Measurements from ENCODE around the gene BPGM.
A peak's percentile ranks its signal among the peaks of the same experiment; 100 is the strongest.

BPGM gene

DNA sequence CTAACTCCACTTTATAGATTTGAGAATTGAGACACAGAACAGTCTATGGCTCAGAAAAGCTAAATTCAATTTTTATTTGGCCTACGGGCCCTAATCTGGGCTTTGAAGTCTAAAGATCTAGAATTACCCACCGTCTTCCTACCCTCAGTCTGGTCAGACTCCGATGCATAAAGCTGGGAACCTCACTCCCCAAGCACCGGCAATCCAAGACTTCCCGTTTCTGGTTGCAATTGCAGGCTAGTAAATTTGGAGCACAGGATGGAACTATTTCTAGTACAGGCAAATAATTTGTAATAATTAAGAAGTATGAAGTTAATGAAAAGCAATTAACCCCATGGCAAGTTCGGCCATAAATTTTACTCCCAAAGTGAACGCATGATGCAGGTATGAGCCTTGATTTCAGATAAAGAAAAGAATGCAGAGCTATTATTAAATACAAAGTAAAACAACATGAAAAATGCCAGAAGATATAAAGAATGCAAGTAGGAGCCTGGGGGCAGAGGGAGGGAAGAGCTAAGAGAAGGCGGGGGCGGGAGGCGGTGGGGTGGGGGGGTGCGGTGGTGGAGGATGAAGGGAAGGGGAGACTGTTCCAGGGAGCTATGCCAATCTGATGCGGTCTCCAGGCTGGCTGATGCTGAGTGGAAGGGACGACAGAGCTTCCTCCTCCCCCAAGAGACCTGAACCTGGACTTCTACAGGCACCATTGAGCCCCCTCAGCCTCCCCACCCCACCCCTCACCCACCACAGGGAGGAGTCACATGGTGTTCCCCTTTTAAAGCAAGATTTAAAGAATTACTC is 45.1 kb downstream of the BPGM start:
- Histone ChIP-seq H3K36me3 (ENCODE audit: control insufficient read depth, insufficient read depth, low read length) (no peaks in the 10 kb centered on the region), H3K27me3 (ENCODE audit: control insufficient read depth, insufficient read depth, low read length) (no peaks in the 10 kb centered on the region), H3K27ac (no peak overlapping the region), H2AFZ (peak overlapping the region; percentile 53), H3K4me2 (ENCODE audit: low read length) (no peak overlapping the region), H3K79me2 (no peaks in the 10 kb centered on the region), H3K9ac (no peak overlapping the region), H3K9me3 (ENCODE audit: control insufficient read depth, low read length) (no peaks in the 10 kb centered on the region), H3K4me3 (ENCODE audit: low read depth, low read length) (no peak overlapping the region), H3K4me1 (peaks cover 4% of the 10 kb centered on the region)
- TF ChIP-seq, protein P1, sequence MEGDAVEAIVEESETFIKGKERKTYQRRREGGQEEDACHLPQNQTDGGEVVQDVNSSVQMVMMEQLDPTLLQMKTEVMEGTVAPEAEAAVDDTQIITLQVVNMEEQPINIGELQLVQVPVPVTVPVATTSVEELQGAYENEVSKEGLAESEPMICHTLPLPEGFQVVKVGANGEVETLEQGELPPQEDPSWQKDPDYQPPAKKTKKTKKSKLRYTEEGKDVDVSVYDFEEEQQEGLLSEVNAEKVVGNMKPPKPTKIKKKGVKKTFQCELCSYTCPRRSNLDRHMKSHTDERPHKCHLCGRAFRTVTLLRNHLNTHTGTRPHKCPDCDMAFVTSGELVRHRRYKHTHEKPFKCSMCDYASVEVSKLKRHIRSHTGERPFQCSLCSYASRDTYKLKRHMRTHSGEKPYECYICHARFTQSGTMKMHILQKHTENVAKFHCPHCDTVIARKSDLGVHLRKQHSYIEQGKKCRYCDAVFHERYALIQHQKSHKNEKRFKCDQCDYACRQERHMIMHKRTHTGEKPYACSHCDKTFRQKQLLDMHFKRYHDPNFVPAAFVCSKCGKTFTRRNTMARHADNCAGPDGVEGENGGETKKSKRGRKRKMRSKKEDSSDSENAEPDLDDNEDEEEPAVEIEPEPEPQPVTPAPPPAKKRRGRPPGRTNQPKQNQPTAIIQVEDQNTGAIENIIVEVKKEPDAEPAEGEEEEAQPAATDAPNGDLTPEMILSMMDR (IDR thresholded peaks at IDR 0.05) = no peak

DNA sequence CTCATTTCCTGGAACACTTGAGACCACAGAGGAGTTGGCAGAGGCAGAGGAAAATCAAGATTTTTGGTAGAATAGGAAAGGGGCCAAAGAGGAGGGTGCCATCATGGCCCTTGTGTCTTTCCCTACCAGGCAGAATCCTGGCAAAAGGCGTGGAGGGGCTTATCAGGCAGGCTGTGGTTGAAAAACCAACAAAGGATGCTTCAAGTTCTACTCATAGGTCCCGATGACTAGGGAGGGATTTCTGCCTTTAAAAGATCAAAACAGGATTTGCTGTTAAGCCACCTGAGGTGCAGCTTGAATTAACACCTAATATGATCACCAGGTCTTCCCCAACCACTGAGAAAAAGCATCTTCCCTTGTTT is 45.7 kb downstream of the BPGM start:
- H3K27me3 ChIP-seq (ENCODE audit: control insufficient read depth, insufficient read depth, low read length) = no peaks in the 10 kb centered on the region
- no peaks in the 10 kb centered on the region for H3K79me2 ChIP-seq
- no peak overlapping the region for H3K4me3 ChIP-seq (ENCODE audit: low read depth, low read length)
- no peak overlapping the region for H3K4me2 ChIP-seq (ENCODE audit: low read length)
- no peak overlapping the region for H3K27ac ChIP-seq
- TF ChIP-seq, protein P1 (IDR thresholded peaks at IDR 0.05) = no peak
- H2AFZ ChIP-seq = peak overlapping the region; percentile 53
- H3K9me3 ChIP-seq (ENCODE audit: control insufficient read depth, low read length) = no peaks in the 10 kb centered on the region
- H3K36me3 ChIP-seq (ENCODE audit: control insufficient read depth, insufficient read depth, low read length) = no peaks in the 10 kb centered on the region
- H3K9ac ChIP-seq = no peak overlapping the region
- peaks cover 4% of the 10 kb centered on the region for H3K4me1 ChIP-seq

DNA sequence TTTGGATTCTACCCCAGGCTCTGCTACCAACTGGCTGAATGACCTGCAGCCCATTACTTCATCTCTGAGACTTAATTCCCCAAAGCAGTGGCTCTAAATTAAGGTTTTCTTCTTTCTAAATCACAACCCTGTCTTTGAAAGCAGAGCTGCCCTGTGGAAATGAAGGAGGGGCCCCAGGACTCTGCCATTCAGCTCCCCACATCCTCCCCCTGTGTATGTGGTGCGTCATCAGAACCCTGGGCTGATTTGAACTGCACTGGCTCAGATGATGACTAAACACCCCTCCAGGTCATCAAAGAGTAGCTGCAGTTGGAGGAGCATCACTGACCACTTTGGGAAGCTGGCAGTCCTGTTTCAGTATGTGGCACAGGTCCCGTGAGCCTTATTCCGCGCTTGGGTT is 46.6 kb downstream of the BPGM start:
- no peaks in the 10 kb centered on the region for H3K9me3 ChIP-seq (ENCODE audit: control insufficient read depth, low read length)
- H3K4me2 ChIP-seq (ENCODE audit: low read length) = no peak overlapping the region
- no peak overlapping the region for H3K27ac ChIP-seq
- no peak overlapping the region for H2AFZ ChIP-seq
- H3K4me3 ChIP-seq (ENCODE audit: low read depth, low read length) = no peak overlapping the region
- no peak overlapping the region for H3K9ac ChIP-seq
- H3K36me3 ChIP-seq (ENCODE audit: control insufficient read depth, insufficient read depth, low read length) = no peaks in the 10 kb centered on the region
- H3K27me3 ChIP-seq (ENCODE audit: control insufficient read depth, insufficient read depth, low read length) = no peaks in the 10 kb centered on the region
- H3K4me1 ChIP-seq = peaks cover 9% of the 10 kb centered on the region
- TF ChIP-seq, protein P1 (IDR thresholded peaks at IDR 0.05) = no peak
- no peaks in the 10 kb centered on the region for H3K79me2 ChIP-seq

DNA sequence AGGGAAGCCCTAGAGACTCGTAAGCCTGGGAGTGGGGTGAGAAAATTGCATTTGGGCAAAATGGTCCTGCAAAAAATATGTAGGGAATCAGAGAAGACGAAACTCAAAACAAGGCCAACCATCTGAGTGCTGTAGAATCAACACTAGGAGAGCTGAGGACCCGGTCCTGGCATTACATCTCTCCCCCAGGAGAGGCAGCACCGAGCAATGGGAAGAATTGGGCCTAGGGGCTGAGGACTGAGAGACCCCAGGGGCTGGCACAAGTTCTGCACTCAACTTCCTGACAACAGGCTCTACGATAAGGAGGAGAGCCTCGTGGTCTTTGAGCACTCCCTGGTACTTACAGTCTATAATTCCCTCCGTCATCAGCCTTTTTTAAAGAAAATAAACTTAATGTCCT is 47.6 kb downstream of the BPGM start:
- Histone ChIP-seq H3K27ac (peak overlapping the region; percentile 20), H3K27me3 (ENCODE audit: control insufficient read depth, insufficient read depth, low read length) (no peaks in the 10 kb centered on the region), H3K36me3 (ENCODE audit: control insufficient read depth, insufficient read depth, low read length) (no peaks in the 10 kb centered on the region), H3K79me2 (no peaks in the 10 kb centered on the region), H3K4me3 (ENCODE audit: low read depth, low read length) (no peak overlapping the region), H3K9me3 (ENCODE audit: control insufficient read depth, low read length) (no peaks in the 10 kb centered on the region), H3K9ac (no peak overlapping the region), H2AFZ (peak overlapping the region; percentile 54), H3K4me2 (ENCODE audit: low read length) (no peak overlapping the region), H3K4me1 (peaks cover 11% of the 10 kb centered on the region)
- TF ChIP-seq, protein P1 (IDR thresholded peaks at IDR 0.05) = peak; percentile 12

DNA sequence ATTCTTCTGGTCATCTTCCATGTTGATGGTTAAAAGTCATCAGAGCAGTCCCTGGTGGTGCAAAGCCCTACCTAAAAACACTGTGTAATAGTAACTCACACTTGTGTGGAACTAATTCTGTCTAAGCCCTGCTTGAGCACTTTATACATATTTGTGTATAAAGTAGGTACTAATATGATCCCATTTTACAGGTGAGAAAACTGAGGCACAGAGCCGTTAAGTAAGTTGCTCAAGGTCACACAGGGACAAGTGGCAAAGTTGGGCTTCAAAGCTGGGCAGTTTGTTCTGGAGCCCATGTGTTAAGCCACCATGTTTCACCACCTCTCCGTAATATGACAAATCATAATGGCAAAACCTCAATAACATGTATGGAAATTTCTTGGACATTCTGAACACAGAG is 48.1 kb downstream of the BPGM start:
- Histone ChIP-seq H3K27me3 (ENCODE audit: control insufficient read depth, insufficient read depth, low read length) (no peaks in the 10 kb centered on the region), H3K9ac (no peak overlapping the region), H3K27ac (peak overlapping the region; percentile 49), H3K4me1 (peaks cover 16% of the 10 kb centered on the region), H3K9me3 (ENCODE audit: control insufficient read depth, low read length) (no peaks in the 10 kb centered on the region), H3K4me3 (ENCODE audit: low read depth, low read length) (no peak overlapping the region), H3K79me2 (no peaks in the 10 kb centered on the region), H2AFZ (no peak overlapping the region), H3K36me3 (ENCODE audit: control insufficient read depth, insufficient read depth, low read length) (no peaks in the 10 kb centered on the region), H3K4me2 (ENCODE audit: low read length) (no peak overlapping the region)
- TF ChIP-seq, protein P1 (IDR thresholded peaks at IDR 0.05) = no peak
